GM19397 (cell line): Measurements from ENCODE around the gene COPS8.

Experiments
- ATAC-seq: cut with Tn5 transposase; IDR thresholded peaks from one replicate; pipeline ENCODE4 v1.9.1; 2021; ENCODE audit warnings: mild to moderate bottlenecking, moderate library complexity; ENCODE audit not compliant: unreplicated experiment

COPS8 gene

GRCh38 chr2:237085248-237086221 is at the start of gene COPS8:
COPS8 (plus strand) TSS chr2:237085889; CDS start chr2:237085965, 76 bp downstream.
- ATAC-seq, result peak; percentile 98

GRCh38 chr2:237039301-237040031 is 46.2 kb upstream of the COPS8 start:
- no peak for ATAC-seq

GRCh38 chr2:237041231-237041630 is 44.5 kb upstream of the COPS8 start:
- no peak for ATAC-seq

GRCh38 chr2:237042101-237042500 is 43.6 kb upstream of the COPS8 start:
- no peak for ATAC-seq

GRCh38 chr2:237043866-237044265 is 41.8 kb upstream of the COPS8 start:
- ATAC-seq, result no peak

- no peak for ATAC-seq
Observed at GRCh38 chr2:237044281-237044680, 41.4 kb upstream of the COPS8 start.

GRCh38 chr2:237045449-237045848 is 40.2 kb upstream of the COPS8 start:
- ATAC-seq, result no peak

- ATAC-seq, result no peak
Observed at GRCh38 chr2:237048595-237048994, 37.1 kb upstream of the COPS8 start.

- no peak for ATAC-seq
Observed at GRCh38 chr2:237051861-237052260, 33.8 kb upstream of the COPS8 start.

GRCh38 chr2:237053066-237053465 is 32.6 kb upstream of the COPS8 start:
- no peak for ATAC-seq

- ATAC-seq, result no peak
Observed at GRCh38 chr2:237055386-237056100, 30.1 kb upstream of the COPS8 start.

- ATAC-seq, result no peak
Observed at GRCh38 chr2:237056287-237056875, 29.3 kb upstream of the COPS8 start.

- ATAC-seq, result no peak
Observed at GRCh38 chr2:237057107-237057506, 28.6 kb upstream of the COPS8 start.

GRCh38 chr2:237057893-237058300 is 27.8 kb upstream of the COPS8 start:
- peak; percentile 81 for ATAC-seq

GRCh38 chr2:237058423-237058822 is 27.3 kb upstream of the COPS8 start:
- no peak for ATAC-seq

GRCh38 chr2:237059155-237059875 is 26.4 kb upstream of the COPS8 start:
- ATAC-seq, result peak; percentile 65

GRCh38 chr2:237060534-237061312 is 25.0 kb upstream of the COPS8 start:
- no peak for ATAC-seq

GRCh38 chr2:237061356-237061755 is 24.3 kb upstream of the COPS8 start:
- ATAC-seq, result no peak

- ATAC-seq, result no peak
Observed at GRCh38 chr2:237062585-237062984, 23.1 kb upstream of the COPS8 start.
